HepG2 (cell line): ENCODE results near the gene TLE1. TPM values are rescaled to one million over a fixed set of nuclear protein-coding genes. Genes with fewer than 3 reads are reported as not detected.

Experiments
- CREBL2 ChIP-seq: sonication (generic); formaldehyde crosslinking; IDR thresholded peaks from 2 replicates; pipeline ENCODE4 v1.8.1; 2023; ENCODE audit warnings: missing genetic modification reagents, mild to moderate bottlenecking, borderline replicate concordance
- FOXJ3 ChIP-seq: sonication (generic); formaldehyde crosslinking; IDR thresholded peaks from 2 replicates; pipeline ENCODE4 v1.4.0; 2020; ENCODE audit warnings: missing genetic modification reagents, mild to moderate bottlenecking, borderline replicate concordance
- GATAD1 ChIP-seq: IDR thresholded peaks from 2 replicates; pipeline ENCODE4 v1.6.1; 2016; ENCODE audit warnings: missing genetic modification reagents, missing compliant biosample characterization
- HCFC1 ChIP-seq: fragments of 150-350 bp; IDR thresholded peaks from 2 replicates; pipeline ENCODE4 v1.6.1; 2014; ENCODE audit warnings: low read depth, low read length
- HOXA9 ChIP-seq: sonication (generic); formaldehyde crosslinking; IDR thresholded peaks from 2 replicates; pipeline ENCODE4 v1.8.1; 2022; ENCODE audit warnings: missing genetic modification reagents, mild to moderate bottlenecking, moderate library complexity, borderline replicate concordance
- KDM5B ChIP-seq: sonication (generic); formaldehyde crosslinking; IDR thresholded peaks from 2 replicates; pipeline ENCODE4 v1.4.0; 2020; ENCODE audit warnings: missing genetic modification reagents, mild to moderate bottlenecking, borderline replicate concordance
- KLF11 ChIP-seq: IDR thresholded peaks from 2 replicates; pipeline ENCODE4 v1.6.1; 2016; ENCODE audit warnings: missing compliant biosample characterization
- RBM39 ChIP-seq: fragments of 200-400 bp; formaldehyde crosslinking; IDR thresholded peaks from one replicate; pipeline ENCODE4 v1.6.1; 2018; ENCODE audit warnings: antibody characterized with exemption, mild to moderate bottlenecking, low read depth, low read length; ENCODE audit not compliant: poor library complexity, severe bottlenecking
- SMAD1 ChIP-seq: sonication (generic); formaldehyde crosslinking; IDR thresholded peaks from 2 replicates; pipeline ENCODE4 v1.4.0; 2020; ENCODE audit warnings: missing genetic modification reagents, low read depth, mild to moderate bottlenecking, borderline replicate concordance
- SNRNP70 ChIP-seq: fragments of 200-400 bp; formaldehyde crosslinking; IDR thresholded peaks from 2 replicates; pipeline ENCODE4 v1.6.1; 2017; ENCODE audit warnings: mild to moderate bottlenecking, low read depth, low read length, moderate library complexity
- TGIF2 ChIP-seq: IDR thresholded peaks from 2 replicates; pipeline ENCODE4 v1.6.1; 2016; ENCODE audit warnings: control low read depth, missing compliant biosample characterization
- XBP1 ChIP-seq: sonication (generic); formaldehyde crosslinking; IDR thresholded peaks from 2 replicates; pipeline ENCODE4 v1.5.0; 2020; ENCODE audit warnings: missing genetic modification reagents
- ZKSCAN5 ChIP-seq: sonication (generic); formaldehyde crosslinking; IDR thresholded peaks from 2 replicates; pipeline ENCODE4 v1.5.1; 2020; ENCODE audit warnings: mild to moderate bottlenecking, missing genetic modification reagents
- ZNF136 ChIP-seq: sonication (generic); formaldehyde crosslinking; IDR thresholded peaks from 2 replicates; pipeline ENCODE4 v1.8.1; 2022; ENCODE audit warnings: low read depth, mild to moderate bottlenecking, moderate library complexity, missing genetic modification reagents
- ZNF20 ChIP-seq: sonication (generic); formaldehyde crosslinking; IDR thresholded peaks from 2 replicates; pipeline ENCODE4 v1.4.0; 2020; ENCODE audit warnings: mild to moderate bottlenecking, moderate library complexity, missing genetic modification reagents
- ZNF44 ChIP-seq: sonication (generic); formaldehyde crosslinking; IDR thresholded peaks from 2 replicates; pipeline ENCODE4 v1.5.1; 2020; ENCODE audit warnings: mild to moderate bottlenecking, missing genetic modification reagents
- ZNF615 ChIP-seq: sonication (generic); formaldehyde crosslinking; IDR thresholded peaks from 2 replicates; pipeline ENCODE4 v1.5.0; 2020; ENCODE audit warnings: mild to moderate bottlenecking, missing genetic modification reagents, borderline replicate concordance
- ZNF644 ChIP-seq: IDR thresholded peaks from 2 replicates; pipeline ENCODE4 v1.6.1; 2016; ENCODE audit warnings: low read depth
- ZNF766 ChIP-seq: sonication (generic); formaldehyde crosslinking; IDR thresholded peaks from 2 replicates; pipeline ENCODE4 v1.5.0; 2020; ENCODE audit warnings: missing genetic modification reagents, borderline replicate concordance
- polyA plus RNA-seq, 8 experiments: library from polyadenylated mRNA; depleted of rRNA in 3 of 8; stranded (reverse) in 7 of 8; unstranded in 1 of 8; fragments of >200 nt; fragmentation: Illumina TruSeq in 4 of 8; extraction: Trizol in 4 of 8; gene quantifications; 2 replicates each; pipeline versions ENCODE4 v1.2.1 to v1.2.3, GENCODE V29; 2011 to 2016; ENCODE audit warnings: low read depth in 4 of 8, missing spikeins in 1 of 8, mixed read lengths in 1 of 8; ENCODE audit not compliant: insufficient read depth in 1 of 8
- total RNA-seq, 5 experiments: library from RNA; depleted of rRNA; stranded (reverse); fragments of >200 nt; fragmentation: Illumina TruSeq; extraction: Trizol; gene quantifications; 2 replicates each; pipeline ENCODE4 v1.2.3, GENCODE V29; 2016; ENCODE audit warnings: low read depth in 1 of 5
- TF ChIP-seq, protein P1 (sequence below): sonication (generic); formaldehyde crosslinking; IDR thresholded peaks from 2 replicates; pipeline ENCODE4 v1.4.0; 2020; ENCODE audit warnings: mild to moderate bottlenecking, missing genetic modification reagents
- TF ChIP-seq, protein P2 (sequence below): sonication (generic); formaldehyde crosslinking; IDR thresholded peaks from 2 replicates; pipeline ENCODE4 v1.5.0; 2020; ENCODE audit warnings: missing genetic modification reagents
- TF ChIP-seq, protein P3 (sequence below): sonication (generic); formaldehyde crosslinking; IDR thresholded peaks from 2 replicates; pipeline ENCODE4 v1.4.0; 2020; ENCODE audit warnings: low read depth, missing genetic modification reagents
- TF ChIP-seq, protein P4 (sequence below): IDR thresholded peaks from 2 replicates; pipeline ENCODE4 v1.6.1; 2016; ENCODE audit warnings: low read depth, control low read depth

Gene TLE1
- total and polyA plus RNA-seq, 2 of the 13 experiments (the other 11 are each of a cell fraction or from before 2014, with no cell fraction given), result 35.9 to 109 TPM

DNA sequence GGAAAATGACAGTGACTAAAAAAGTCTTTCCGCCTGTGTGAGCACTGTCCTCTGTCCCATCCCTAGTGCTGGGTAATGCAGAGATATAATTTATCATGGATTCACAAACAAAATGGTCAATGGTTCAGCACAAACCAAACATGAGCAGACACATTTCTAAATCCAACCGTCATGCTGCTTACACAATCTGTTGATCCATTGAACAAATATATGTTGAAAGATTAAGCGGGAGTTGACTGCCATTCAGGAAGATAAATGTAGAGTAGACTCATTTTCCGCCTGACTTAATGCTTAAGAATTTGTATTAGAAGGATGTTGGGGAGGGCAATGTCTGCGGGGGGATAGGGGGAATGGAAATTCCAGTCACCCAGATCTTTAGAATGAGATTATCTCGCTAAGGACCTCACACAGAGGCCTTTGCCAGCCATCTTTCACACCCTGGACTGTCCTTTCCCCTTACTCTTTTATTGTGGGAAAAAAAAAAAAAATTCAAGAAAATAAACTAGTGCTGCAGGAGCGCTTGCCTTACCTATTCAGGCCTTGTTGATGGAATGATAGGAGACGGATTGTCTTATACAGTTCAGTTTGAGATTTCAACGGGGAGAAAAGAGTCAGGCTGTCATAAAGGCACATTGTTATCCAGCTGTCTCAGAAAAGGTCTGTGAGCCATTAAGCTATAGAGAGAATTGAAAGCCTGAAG, 153.7 kb downstream of the TLE1 start (continued):
- no peak for TF ChIP-seq KDM5B (CRISPR knock-in tag)
- peak; percentile 95 for TF ChIP-seq FOXJ3
- TF ChIP-seq ZNF136 (CRISPR knock-in tag), result no peak
- TF ChIP-seq ZNF766, result no peak
- TF ChIP-seq, protein P1, sequence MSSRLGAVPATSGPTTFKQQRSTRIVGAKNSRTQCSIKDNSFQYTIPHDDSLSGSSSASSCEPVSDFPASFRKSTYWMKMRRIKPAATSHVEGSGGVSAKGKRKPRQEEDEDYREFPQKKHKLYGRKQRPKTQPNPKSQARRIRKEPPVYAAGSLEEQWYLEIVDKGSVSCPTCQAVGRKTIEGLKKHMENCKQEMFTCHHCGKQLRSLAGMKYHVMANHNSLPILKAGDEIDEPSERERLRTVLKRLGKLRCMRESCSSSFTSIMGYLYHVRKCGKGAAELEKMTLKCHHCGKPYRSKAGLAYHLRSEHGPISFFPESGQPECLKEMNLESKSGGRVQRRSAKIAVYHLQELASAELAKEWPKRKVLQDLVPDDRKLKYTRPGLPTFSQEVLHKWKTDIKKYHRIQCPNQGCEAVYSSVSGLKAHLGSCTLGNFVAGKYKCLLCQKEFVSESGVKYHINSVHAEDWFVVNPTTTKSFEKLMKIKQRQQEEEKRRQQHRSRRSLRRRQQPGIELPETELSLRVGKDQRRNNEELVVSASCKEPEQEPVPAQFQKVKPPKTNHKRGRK (CRISPR knock-in tag), result no peak
- TF ChIP-seq TGIF2 (CRISPR knock-in tag), result no peak
- TF ChIP-seq XBP1 (CRISPR knock-in tag), result no peak
- TF ChIP-seq GATAD1, result peak; percentile 63
- no peak for TF ChIP-seq ZNF20 (CRISPR knock-in tag)
- TF ChIP-seq HOXA9 (CRISPR knock-in tag), result no peak
- TF ChIP-seq, protein P2, sequence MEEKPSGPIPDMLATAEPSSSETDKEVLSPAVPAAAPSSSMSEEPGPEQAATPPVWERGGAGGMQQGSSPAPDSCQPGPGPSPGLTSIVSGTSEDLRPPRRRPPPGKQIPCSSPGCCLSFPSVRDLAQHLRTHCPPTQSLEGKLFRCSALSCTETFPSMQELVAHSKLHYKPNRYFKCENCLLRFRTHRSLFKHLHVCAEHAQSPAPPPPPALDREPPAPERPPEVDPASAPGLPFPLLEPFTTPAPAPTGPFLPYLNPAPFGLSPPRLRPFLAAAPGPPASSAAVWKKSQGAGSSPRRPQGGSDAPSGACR (CRISPR knock-in tag), result no peak
- TF ChIP-seq KLF11 (CRISPR knock-in tag), result no peak
- no peak for TF ChIP-seq ZNF44
- no peak for TF ChIP-seq ZKSCAN5
- no peak for TF ChIP-seq HCFC1
- no peak for TF ChIP-seq SMAD1
- TF ChIP-seq, protein P3, sequence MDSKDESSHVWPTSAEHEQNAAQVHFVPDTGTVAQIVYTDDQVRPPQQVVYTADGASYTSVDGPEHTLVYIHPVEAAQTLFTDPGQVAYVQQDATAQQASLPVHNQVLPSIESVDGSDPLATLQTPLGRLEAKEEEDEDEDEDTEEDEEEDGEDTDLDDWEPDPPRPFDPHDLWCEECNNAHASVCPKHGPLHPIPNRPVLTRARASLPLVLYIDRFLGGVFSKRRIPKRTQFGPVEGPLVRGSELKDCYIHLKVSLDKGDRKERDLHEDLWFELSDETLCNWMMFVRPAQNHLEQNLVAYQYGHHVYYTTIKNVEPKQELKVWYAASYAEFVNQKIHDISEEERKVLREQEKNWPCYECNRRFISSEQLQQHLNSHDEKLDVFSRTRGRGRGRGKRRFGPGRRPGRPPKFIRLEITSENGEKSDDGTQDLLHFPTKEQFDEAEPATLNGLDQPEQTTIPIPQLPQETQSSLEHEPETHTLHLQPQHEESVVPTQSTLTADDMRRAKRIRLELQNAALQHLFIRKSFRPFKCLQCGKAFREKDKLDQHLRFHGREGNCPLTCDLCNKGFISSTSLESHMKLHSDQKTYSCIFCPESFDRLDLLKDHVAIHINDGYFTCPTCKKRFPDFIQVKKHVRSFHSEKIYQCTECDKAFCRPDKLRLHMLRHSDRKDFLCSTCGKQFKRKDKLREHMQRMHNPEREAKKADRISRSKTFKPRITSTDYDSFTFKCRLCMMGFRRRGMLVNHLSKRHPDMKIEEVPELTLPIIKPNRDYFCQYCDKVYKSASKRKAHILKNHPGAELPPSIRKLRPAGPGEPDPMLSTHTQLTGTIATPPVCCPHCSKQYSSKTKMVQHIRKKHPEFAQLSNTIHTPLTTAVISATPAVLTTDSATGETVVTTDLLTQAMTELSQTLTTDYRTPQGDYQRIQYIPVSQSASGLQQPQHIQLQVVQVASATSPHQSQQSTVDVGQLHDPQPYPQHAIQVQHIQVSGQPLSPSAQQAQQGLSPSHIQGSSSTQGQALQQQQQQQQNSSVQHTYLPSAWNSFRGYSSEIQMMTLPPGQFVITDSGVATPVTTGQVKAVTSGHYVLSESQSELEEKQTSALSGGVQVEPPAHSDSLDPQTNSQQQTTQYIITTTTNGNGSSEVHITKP (CRISPR knock-in tag), result 0 out of 2 replicates have a peak, but pooled peaks have one; percentile 72
- no peak for TF ChIP-seq RBM39
- TF ChIP-seq, protein P4, sequence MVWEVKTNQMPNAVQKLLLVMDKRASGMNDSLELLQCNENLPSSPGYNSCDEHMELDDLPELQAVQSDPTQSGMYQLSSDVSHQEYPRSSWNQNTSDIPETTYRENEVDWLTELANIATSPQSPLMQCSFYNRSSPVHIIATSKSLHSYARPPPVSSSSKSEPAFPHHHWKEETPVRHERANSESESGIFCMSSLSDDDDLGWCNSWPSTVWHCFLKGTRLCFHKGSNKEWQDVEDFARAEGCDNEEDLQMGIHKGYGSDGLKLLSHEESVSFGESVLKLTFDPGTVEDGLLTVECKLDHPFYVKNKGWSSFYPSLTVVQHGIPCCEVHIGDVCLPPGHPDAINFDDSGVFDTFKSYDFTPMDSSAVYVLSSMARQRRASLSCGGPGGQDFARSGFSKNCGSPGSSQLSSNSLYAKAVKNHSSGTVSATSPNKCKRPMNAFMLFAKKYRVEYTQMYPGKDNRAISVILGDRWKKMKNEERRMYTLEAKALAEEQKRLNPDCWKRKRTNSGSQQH, result no peak
- no peak for TF ChIP-seq CREBL2 (CRISPR knock-in tag)
- TF ChIP-seq ZNF644 (CRISPR knock-in tag), result peak; percentile 87
- TF ChIP-seq SNRNP70, result no peak
- no peak for TF ChIP-seq ZNF615 (CRISPR knock-in tag)
